HepG2 (cell line): Measurements from ENCODE around the gene COX14. TPM values are rescaled to one million over a fixed set of nuclear protein-coding genes. Genes with fewer than 3 reads are reported as not detected.

Experiments
- AGO2 ChIP-seq: fragments of 200-400 bp; formaldehyde crosslinking; optimal IDR thresholded peaks from 2 replicates; pipeline ENCODE3; 2017; ENCODE audit warnings: mild to moderate bottlenecking, low read depth, low read length, moderate library complexity
- BHLHE40 ChIP-seq: IDR thresholded peaks from 2 replicates; pipeline ENCODE4 v1.6.1; 2011; ENCODE audit warnings: low read length, improper control_type of control experiment
- BORCS8-MEF2B ChIP-seq: sonication (generic); formaldehyde crosslinking; IDR thresholded peaks from 2 replicates; pipeline ENCODE4 v1.8.0; 2022; ENCODE audit warnings: mild to moderate bottlenecking, missing genetic modification reagents
- DNMT3B ChIP-seq: conservative IDR thresholded peaks from 2 replicates; pipeline ENCODE4 v1.6.1; 2016; ENCODE audit warnings: missing biosample characterization, control low read depth
- NCOA1 ChIP-seq: sonication (generic); formaldehyde crosslinking; IDR thresholded peaks from 2 replicates; pipeline ENCODE4 v1.9.0; 2021; ENCODE audit warnings: missing genetic modification reagents
- RBM22 ChIP-seq: fragments of 200-400 bp; formaldehyde crosslinking; optimal IDR thresholded peaks from 2 replicates; pipeline ENCODE3; 2017; ENCODE audit warnings: mild to moderate bottlenecking, low read length, moderate library complexity
- RCOR2 ChIP-seq: IDR thresholded peaks from 2 replicates; pipeline ENCODE4 v1.6.1; 2016; ENCODE audit warnings: missing biosample characterization, missing genetic modification reagents
- SCMH1 ChIP-seq: sonication (generic); formaldehyde crosslinking; IDR thresholded peaks from 2 replicates; pipeline ENCODE4 v1.9.0; 2021; ENCODE audit warnings: missing genetic modification reagents, mild to moderate bottlenecking, borderline replicate concordance
- SYNCRIP ChIP-seq: fragments of 200-400 bp; formaldehyde crosslinking; IDR thresholded peaks from 2 replicates; pipeline ENCODE4 v1.6.1; 2018; ENCODE audit warnings: mild to moderate bottlenecking, low read depth, low read length; ENCODE audit not compliant: insufficient read depth
- ZNF468 ChIP-seq: sonication (generic); formaldehyde crosslinking; IDR thresholded peaks from 2 replicates; pipeline ENCODE4 v1.8.0; 2022; ENCODE audit warnings: mild to moderate bottlenecking, moderate library complexity, missing genetic modification reagents
- ZNF615 ChIP-seq: sonication (generic); formaldehyde crosslinking; IDR thresholded peaks from 2 replicates; pipeline ENCODE4 v1.5.0; 2020; ENCODE audit warnings: mild to moderate bottlenecking, missing genetic modification reagents, borderline replicate concordance
- ZSCAN25 ChIP-seq: sonication (generic); formaldehyde crosslinking; IDR thresholded peaks from 2 replicates; pipeline ENCODE4 v1.8.0; 2022; ENCODE audit warnings: mild to moderate bottlenecking, missing genetic modification reagents
- polyA plus RNA-seq, 8 experiments: library from polyadenylated mRNA; depleted of rRNA in 3 of 8; stranded (reverse) in 7 of 8; unstranded in 1 of 8; fragments of >200 nt; fragmentation: Illumina TruSeq in 4 of 8; extraction: Trizol in 4 of 8; gene quantifications; 2 replicates each; pipeline versions ENCODE4 v1.2.1 to v1.2.3, GENCODE V29; 2011 to 2016; ENCODE audit warnings: low read depth in 4 of 8, missing spikeins in 1 of 8, mixed read lengths in 1 of 8; ENCODE audit not compliant: insufficient read depth in 1 of 8
- total RNA-seq, 5 experiments: library from RNA; depleted of rRNA; stranded (reverse); fragments of >200 nt; fragmentation: Illumina TruSeq; extraction: Trizol; gene quantifications; 2 replicates each; pipeline ENCODE4 v1.2.3, GENCODE V29; 2016; ENCODE audit warnings: low read depth in 1 of 5
- TF ChIP-seq, protein P1 (sequence below): sonication (generic); formaldehyde crosslinking; IDR thresholded peaks from 2 replicates; pipeline ENCODE4 v1.5.0; 2020; ENCODE audit warnings: missing genetic modification reagents
- TF ChIP-seq, protein P2 (sequence below): sonication (generic); formaldehyde crosslinking; IDR thresholded peaks from 2 replicates; pipeline ENCODE4 v1.5.0; 2020; ENCODE audit warnings: mild to moderate bottlenecking, missing genetic modification reagents, borderline replicate concordance
- TF ChIP-seq, protein P3 (sequence below): IDR thresholded peaks from 2 replicates; pipeline ENCODE4 v1.6.1; 2016
- TF ChIP-seq, protein P4 (sequence below): sonication (generic); formaldehyde crosslinking; conservative IDR thresholded peaks from 2 replicates; pipeline ENCODE4 v1.4.0; 2020; ENCODE audit warnings: mild to moderate bottlenecking, missing genetic modification reagents, moderate library complexity

The COX14 gene
- total and polyA plus RNA-seq, 2 of the 13 experiments (the other 11 are each of a cell fraction or from before 2014, with no cell fraction given): 53.0 to 71.6 TPM

DNA sequence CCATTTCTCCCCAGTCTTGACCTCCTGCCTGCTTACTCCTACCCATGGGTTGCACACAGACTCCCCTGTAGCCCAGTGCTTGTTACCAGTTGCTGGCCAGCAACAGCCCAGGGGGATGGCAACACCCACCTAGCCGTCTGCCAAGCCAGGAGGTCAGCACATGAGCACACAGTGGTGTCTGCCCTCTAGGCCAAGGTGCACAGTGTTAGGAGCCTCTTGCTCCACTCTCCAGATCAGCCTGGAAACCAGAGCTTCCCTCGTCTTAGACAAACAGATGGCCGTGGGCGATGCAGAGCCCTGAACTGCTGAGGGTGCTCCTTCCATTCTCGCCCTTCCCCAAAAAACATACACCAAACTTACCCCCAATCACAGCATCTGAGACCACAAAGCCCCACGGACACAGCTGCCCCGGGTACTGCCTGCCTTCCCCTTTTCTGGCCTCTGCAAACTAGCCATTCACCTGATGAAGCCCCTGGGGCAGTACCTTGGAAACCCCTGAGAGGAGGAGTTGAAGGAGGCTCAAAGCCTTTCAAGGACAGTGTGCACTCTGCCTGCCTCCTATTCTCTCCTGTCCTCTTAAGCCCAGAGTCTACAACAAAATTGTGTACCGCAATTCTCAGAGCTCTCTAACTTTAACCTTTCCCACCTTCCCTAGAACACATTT, 9.3 kb upstream of the COX14 start (continued):
- TF ChIP-seq, protein P1, sequence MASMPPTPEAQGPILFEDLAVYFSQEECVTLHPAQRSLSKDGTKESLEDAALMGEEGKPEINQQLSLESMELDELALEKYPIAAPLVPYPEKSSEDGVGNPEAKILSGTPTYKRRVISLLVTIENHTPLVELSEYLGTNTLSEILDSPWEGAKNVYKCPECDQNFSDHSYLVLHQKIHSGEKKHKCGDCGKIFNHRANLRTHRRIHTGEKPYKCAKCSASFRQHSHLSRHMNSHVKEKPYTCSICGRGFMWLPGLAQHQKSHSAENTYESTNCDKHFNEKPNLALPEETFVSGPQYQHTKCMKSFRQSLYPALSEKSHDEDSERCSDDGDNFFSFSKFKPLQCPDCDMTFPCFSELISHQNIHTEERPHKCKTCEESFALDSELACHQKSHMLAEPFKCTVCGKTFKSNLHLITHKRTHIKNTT (CRISPR knock-in tag): no peak
- TF ChIP-seq SCMH1 (CRISPR knock-in tag): no peak
- no peak for TF ChIP-seq DNMT3B (CRISPR knock-in tag)
- no peak for TF ChIP-seq SYNCRIP
- TF ChIP-seq BHLHE40: peak; percentile 76; the same call in 1 of the 2 replicates
- TF ChIP-seq NCOA1 (CRISPR knock-in tag): no peak; the same call in 1 of the 2 replicates
- peak; percentile 59; the same call in 1 of the 2 replicates for TF ChIP-seq BORCS8-MEF2B (CRISPR knock-in tag)
- TF ChIP-seq, protein P2, sequence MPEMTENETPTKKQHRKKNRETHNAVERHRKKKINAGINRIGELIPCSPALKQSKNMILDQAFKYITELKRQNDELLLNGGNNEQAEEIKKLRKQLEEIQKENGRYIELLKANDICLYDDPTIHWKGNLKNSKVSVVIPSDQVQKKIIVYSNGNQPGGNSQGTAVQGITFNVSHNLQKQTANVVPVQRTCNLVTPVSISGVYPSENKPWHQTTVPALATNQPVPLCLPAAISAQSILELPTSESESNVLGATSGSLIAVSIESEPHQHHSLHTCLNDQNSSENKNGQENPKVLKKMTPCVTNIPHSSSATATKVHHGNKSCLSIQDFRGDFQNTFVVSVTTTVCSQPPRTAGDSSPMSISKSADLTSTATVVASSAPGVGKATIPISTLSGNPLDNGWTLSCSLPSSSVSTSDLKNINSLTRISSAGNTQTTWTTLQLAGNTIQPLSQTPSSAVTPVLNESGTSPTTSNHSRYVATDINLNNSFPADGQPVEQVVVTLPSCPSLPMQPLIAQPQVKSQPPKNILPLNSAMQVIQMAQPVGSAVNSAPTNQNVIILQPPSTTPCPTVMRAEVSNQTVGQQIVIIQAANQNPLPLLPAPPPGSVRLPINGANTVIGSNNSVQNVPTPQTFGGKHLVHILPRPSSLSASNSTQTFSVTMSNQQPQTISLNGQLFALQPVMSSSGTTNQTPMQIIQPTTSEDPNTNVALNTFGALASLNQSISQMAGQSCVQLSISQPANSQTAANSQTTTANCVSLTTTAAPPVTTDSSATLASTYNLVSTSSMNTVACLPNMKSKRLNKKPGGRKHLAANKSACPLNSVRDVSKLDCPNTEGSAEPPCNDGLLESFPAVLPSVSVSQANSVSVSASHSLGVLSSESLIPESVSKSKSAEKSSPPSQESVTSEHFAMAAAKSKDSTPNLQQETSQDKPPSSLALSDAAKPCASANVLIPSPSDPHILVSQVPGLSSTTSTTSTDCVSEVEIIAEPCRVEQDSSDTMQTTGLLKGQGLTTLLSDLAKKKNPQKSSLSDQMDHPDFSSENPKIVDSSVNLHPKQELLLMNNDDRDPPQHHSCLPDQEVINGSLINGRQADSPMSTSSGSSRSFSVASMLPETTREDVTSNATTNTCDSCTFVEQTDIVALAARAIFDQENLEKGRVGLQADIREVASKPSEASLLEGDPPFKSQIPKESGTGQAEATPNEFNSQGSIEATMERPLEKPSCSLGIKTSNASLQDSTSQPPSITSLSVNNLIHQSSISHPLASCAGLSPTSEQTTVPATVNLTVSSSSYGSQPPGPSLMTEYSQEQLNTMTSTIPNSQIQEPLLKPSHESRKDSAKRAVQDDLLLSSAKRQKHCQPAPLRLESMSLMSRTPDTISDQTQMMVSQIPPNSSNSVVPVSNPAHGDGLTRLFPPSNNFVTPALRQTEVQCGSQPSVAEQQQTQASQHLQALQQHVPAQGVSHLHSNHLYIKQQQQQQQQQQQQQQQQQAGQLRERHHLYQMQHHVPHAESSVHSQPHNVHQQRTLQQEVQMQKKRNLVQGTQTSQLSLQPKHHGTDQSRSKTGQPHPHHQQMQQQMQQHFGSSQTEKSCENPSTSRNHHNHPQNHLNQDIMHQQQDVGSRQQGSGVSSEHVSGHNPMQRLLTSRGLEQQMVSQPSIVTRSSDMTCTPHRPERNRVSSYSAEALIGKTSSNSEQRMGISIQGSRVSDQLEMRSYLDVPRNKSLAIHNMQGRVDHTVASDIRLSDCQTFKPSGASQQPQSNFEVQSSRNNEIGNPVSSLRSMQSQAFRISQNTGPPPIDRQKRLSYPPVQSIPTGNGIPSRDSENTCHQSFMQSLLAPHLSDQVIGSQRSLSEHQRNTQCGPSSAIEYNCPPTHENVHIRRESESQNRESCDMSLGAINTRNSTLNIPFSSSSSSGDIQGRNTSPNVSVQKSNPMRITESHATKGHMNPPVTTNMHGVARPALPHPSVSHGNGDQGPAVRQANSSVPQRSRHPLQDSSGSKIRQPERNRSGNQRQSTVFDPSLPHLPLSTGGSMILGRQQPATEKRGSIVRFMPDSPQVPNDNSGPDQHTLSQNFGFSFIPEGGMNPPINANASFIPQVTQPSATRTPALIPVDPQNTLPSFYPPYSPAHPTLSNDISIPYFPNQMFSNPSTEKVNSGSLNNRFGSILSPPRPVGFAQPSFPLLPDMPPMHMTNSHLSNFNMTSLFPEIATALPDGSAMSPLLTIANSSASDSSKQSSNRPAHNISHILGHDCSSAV (CRISPR knock-in tag): no peak
- TF ChIP-seq, protein P3, sequence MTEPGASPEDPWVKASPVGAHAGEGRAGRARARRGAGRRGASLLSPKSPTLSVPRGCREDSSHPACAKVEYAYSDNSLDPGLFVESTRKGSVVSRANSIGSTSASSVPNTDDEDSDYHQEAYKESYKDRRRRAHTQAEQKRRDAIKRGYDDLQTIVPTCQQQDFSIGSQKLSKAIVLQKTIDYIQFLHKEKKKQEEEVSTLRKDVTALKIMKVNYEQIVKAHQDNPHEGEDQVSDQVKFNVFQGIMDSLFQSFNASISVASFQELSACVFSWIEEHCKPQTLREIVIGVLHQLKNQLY: peak; percentile 94
- TF ChIP-seq, protein P4, sequence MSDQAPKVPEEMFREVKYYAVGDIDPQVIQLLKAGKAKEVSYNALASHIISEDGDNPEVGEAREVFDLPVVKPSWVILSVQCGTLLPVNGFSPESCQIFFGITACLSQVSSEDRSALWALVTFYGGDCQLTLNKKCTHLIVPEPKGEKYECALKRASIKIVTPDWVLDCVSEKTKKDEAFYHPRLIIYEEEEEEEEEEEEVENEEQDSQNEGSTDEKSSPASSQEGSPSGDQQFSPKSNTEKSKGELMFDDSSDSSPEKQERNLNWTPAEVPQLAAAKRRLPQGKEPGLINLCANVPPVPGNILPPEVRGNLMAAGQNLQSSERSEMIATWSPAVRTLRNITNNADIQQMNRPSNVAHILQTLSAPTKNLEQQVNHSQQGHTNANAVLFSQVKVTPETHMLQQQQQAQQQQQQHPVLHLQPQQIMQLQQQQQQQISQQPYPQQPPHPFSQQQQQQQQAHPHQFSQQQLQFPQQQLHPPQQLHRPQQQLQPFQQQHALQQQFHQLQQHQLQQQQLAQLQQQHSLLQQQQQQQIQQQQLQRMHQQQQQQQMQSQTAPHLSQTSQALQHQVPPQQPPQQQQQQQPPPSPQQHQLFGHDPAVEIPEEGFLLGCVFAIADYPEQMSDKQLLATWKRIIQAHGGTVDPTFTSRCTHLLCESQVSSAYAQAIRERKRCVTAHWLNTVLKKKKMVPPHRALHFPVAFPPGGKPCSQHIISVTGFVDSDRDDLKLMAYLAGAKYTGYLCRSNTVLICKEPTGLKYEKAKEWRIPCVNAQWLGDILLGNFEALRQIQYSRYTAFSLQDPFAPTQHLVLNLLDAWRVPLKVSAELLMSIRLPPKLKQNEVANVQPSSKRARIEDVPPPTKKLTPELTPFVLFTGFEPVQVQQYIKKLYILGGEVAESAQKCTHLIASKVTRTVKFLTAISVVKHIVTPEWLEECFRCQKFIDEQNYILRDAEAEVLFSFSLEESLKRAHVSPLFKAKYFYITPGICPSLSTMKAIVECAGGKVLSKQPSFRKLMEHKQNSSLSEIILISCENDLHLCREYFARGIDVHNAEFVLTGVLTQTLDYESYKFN (CRISPR knock-in tag): peak; percentile 71
- no peak for TF ChIP-seq ZNF468
- TF ChIP-seq RCOR2 (CRISPR knock-in tag): no peak
- TF ChIP-seq ZNF615 (CRISPR knock-in tag): no peak
- no peak for TF ChIP-seq RBM22
- TF ChIP-seq ZSCAN25: peak; percentile 46; the same call in 1 of the 2 replicates
- TF ChIP-seq AGO2: peak; percentile 75
